Measurements from ENCODE around the gene HSD17B1. TPM values are rescaled to one million over a fixed set of nuclear protein-coding genes. Genes with fewer than 3 reads are reported as not detected.
A peak's percentile ranks its signal among the peaks of the same experiment; 100 is the strongest.

Gene HSD17B1
- total RNA-seq, 1 donor: 3.5 TPM

DNA sequence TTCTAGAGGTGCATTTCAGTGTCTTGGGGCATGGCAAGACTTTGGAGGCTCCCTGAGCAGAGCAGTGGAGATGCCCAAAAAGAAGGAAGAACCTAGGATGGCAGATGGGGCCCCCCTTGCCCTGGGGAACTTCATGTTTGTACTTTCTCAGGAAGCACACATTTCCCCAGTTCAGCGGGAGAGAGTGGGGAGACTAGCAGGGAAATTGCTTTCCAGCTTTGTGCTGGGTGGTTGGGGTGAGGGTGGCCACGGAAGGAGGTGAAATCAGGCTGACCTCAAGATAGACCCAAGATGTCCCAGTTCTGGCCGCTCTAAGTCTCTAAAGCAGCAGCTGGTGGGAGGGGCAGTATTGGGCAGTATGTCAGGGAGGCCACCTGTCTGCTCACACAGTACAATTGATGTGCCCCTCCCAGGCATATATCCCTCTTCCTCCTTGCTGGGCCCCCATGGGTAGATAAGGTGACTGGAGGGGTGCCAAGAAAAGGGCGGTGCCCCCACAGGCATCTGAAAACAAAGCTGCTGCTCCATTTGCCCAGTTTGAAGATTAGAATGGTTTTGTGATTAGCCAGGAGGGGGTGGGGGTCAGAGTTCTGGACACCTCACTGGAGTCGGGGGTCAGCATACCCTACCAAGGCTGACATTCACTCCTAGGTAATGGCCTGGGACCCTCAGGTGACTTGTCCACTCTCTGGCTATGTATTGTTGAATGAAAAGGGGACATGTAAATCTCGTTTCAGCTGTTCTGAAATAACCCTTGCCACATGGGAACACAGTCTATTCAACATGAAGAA is 33.8 kb upstream of the HSD17B1 start:
- TF ChIP-seq CTCF (IDR thresholded peaks at IDR 0.05; ENCODE audit: insufficient read depth, low read depth, low read length): no peak
- no peak overlapping the region for H3K4me3 ChIP-seq (ENCODE audit: low read depth, low read length)

DNA sequence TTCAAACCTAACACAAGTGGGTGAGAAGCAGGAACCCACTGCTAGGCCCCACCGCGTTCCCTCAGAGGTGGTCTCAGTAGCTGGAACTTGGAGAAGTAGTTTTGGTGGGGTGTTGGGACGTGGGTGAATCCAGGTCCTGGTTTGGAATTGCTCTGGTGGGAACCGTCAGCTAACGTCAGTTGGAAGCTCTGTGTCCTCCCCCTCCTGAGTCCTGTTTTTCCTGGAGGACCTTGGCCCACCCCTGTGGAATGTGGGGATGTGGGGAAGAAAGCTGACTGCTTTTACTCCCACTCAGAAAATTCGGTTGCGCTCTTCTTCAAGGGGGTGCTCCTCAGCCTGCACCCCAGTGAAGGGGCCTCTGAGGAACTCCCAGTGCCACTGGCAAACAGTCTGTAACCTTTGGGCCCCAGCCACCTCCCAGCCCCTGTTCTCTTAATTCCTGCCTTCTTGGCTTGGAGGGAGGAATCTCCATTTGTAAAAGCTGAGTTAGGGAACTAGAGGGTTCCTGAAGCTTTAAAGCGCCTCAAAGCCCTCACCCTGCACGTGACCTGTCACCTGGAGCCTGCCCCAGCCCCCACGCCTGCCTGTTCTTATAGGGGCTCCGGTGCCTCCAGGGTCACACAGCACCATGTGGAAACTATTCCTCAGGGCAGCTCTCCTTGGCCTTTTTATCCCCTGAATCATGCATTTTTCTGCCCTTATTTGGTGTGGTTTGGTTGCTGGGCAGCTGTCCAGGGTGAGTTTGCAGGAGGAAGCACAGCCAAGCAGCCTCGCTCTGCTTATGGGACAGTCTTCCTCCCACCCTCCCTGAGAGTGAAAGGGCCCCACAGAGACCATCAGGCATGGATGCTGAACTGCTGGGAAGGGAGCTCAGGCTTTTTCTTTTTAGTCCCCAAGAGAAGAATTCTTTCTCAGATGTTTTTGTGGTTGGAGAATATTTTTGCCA is 32.9 kb upstream of the HSD17B1 start:
- no peak overlapping the region for H3K4me3 ChIP-seq (ENCODE audit: low read depth, low read length)
- TF ChIP-seq CTCF (IDR thresholded peaks at IDR 0.05; ENCODE audit: insufficient read depth, low read depth, low read length): no peak
- DNase-seq (ENCODE audit: low read depth): peak; percentile 98

More for the DNA sequence above, 33.8 kb upstream of the HSD17B1 start:
- peak; percentile 50 for DNase-seq (ENCODE audit: low read depth)

- no peak overlapping the region for H3K4me3 ChIP-seq (ENCODE audit: low read depth, low read length)
- peak; percentile 28 for TF ChIP-seq CTCF (IDR thresholded peaks at IDR 0.05; ENCODE audit: insufficient read depth, low read depth, low read length)
- no peak for DNase-seq (ENCODE audit: low read depth)
Observed at GRCh38 chr17:42520540-42520951, 32.2 kb upstream of the HSD17B1 start.

DNA sequence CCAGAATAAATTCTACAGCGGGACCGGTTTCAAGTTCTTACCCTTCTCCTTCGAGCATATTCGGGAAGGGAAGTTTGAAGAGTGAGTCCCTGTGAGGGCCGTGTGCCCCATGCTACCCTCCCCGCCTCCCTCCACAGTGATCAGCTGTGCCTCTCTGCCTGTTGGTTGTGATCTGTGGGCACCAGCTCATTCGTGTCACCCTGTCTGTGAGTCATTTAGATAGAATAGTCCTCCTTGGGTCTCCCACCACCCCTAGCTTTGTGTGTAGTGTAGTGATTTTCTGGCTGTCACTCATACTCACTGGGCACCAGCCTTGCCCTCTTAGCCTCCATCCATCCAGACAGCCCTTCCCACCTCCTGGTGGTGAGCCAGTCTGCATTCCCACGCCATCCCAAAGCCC is 31.7 kb upstream of the HSD17B1 start:
- no peak for TF ChIP-seq CTCF (IDR thresholded peaks at IDR 0.05; ENCODE audit: insufficient read depth, low read depth, low read length)
- no peak for DNase-seq (ENCODE audit: low read depth)
- no peak overlapping the region for H3K4me3 ChIP-seq (ENCODE audit: low read depth, low read length)

DNA sequence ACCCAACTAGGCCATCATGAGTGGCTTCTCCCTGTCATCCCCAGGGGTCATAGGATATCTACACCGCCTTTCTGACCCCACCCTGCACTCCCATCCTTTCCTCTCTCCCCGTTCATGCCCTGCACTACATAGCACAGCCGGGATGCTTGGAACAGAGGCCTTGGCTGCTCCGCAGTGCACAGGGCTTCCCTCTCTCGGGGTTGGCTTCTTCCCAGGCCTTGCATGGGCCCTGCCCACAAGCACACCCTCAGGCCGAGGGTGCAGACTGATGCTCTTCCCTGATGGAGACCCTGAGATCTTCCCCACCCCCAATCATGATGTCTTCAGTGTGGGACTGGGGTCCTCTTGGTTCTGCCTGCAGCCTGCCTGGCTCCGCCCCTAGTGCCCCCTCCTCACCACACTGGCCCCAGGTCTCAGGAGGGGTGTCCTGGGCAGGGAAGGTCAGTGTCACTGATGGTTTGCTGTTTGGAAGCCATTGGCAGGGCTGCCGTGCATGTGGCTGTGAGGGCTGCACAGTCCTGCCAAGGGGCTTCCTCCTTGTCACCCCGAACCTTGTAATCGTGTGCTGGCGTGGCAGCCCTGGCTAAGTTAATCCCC is 31.0 kb upstream of the HSD17B1 start:
- DNase-seq (ENCODE audit: low read depth): no peak
- TF ChIP-seq CTCF (IDR thresholded peaks at IDR 0.05; ENCODE audit: insufficient read depth, low read depth, low read length): no peak
- H3K4me3 ChIP-seq (ENCODE audit: low read depth, low read length): no peak overlapping the region

- TF ChIP-seq CTCF (IDR thresholded peaks at IDR 0.05; ENCODE audit: insufficient read depth, low read depth, low read length): no peak
- DNase-seq (ENCODE audit: low read depth): no peak
- no peak overlapping the region for H3K4me3 ChIP-seq (ENCODE audit: low read depth, low read length)
Observed at GRCh38 chr17:42522263-42522790, 30.4 kb upstream of the HSD17B1 start.
